Kidney (tissue), 14 donors: ENCODE measurements around the gene USP49. TPM values are rescaled to one million over a fixed set of nuclear protein-coding genes. Genes with fewer than 3 reads are reported as not detected.

Experiments
- DNase-seq, 5 donors: peaks; one replicate each; pipeline ENCODE4 v3.0.0-alpha.2; 2013 to 2020
- FAIRE-seq: peaks from 2 replicates; lab custom pipeline; 2012; peaks lifted over from hg19 to GRCh38; lab: Jason Lieb, UNC
- H3K27ac ChIP-seq, 2 donors: one replicate each; pipeline ENCODE4 v1.7.0; 2013; ENCODE audit warnings: low read depth in 2 of 2, low read length in 2 of 2, inconsistent platforms in 1 of 2
- H3K27me3 ChIP-seq: one replicate; pipeline ENCODE4 v1.7.1; 2013; ENCODE audit warnings: low read length, inconsistent platforms; ENCODE audit not compliant: control insufficient read depth, insufficient read depth
- H3K36me3 ChIP-seq, 3 donors: one replicate each; pipeline versions ENCODE4 v1.7.0 to v1.7.1; 2013; ENCODE audit warnings: low read length in 3 of 3, control low read depth in 1 of 3, inconsistent platforms in 1 of 3; ENCODE audit not compliant: insufficient read depth in 3 of 3, control insufficient read depth in 2 of 3
- H3K4me1 ChIP-seq, 3 donors: one replicate each; pipeline versions ENCODE4 v1.7.0 to v1.7.1; 2013; ENCODE audit warnings: low read length in 3 of 3, inconsistent platforms in 1 of 3, low read depth in 1 of 3; ENCODE audit not compliant: control insufficient read depth in 2 of 3, insufficient read depth in 2 of 3
- H3K4me3 ChIP-seq, 3 donors: one replicate each; pipeline versions ENCODE4 v1.7.0 to v1.8.1; 2013; ENCODE audit warnings: low read length in 3 of 3, control low read depth in 1 of 3, inconsistent platforms in 1 of 3
- H3K9ac ChIP-seq, 3 donors: one replicate each; pipeline versions ENCODE4 v1.7.0 to v1.7.1; 2013; ENCODE audit warnings: low read length in 3 of 3, control low read depth in 1 of 3, inconsistent platforms in 1 of 3
- H3K9me3 ChIP-seq, 3 donors: one replicate each; pipeline versions ENCODE4 v1.7.0 to v1.7.1; 2013; ENCODE audit warnings: low read length in 3 of 3, control low read depth in 1 of 3, inconsistent platforms in 1 of 3; ENCODE audit not compliant: control insufficient read depth in 2 of 3, insufficient read depth in 1 of 3
- intact Hi-C: fragments of 100-400 bp; cut with DNase I; formaldehyde crosslinking; loops from one replicate; pipeline ENCODE4 v1.11.1; 2022
- polyA plus RNA-seq: library from polyadenylated mRNA; stranded (reverse); fragments of 350-450 nt; fragmentation: Illumina TruSeq; extraction: RNeasy Lipid Tissue Mini Kit (QIAGEN cat#74804); gene quantifications from one replicate; pipeline ENCODE4 v1.2.3, GENCODE V29; 2014; ENCODE audit warnings: low read depth, low replicate concordance; ENCODE audit not compliant: insufficient read depth
- total RNA-seq: library from RNA; stranded (reverse); fragmentation: NEBNext Ultra II Directional; extraction: Animal tissue kit (Norgen Biotek cat#: 25700); gene quantifications from one replicate; pipeline ENCODE4 v1.2.1, GENCODE V29; 2021
- TF ChIP-seq, protein P1 (sequence below): IDR thresholded peaks from 3 replicates; pipeline ENCODE4 v1.5.1; 2012; ENCODE audit warnings: mild to moderate bottlenecking, moderate library complexity, borderline replicate concordance; ENCODE audit not compliant: insufficient read depth; ENCODE audit errors: extremely low read depth
- donor health status: control.
- donor health status: control.
- donor health status: control.
- donor health status: control.
- donor health status: control.
- donor health status: DM: yes; HTN: yes; CAD: no.
- donor health status: Normal renal cell carcinoma (clear cell type).

Gene USP49
- total and polyA plus RNA-seq, 2 donors from 2014 or later = 1.1 to 3.4 TPM

- H3K9me3 ChIP-seq = no peaks in the 10 kb centered on the region
- intact Hi-C loops = loop anchor here (10.0 kb wide), 1 partner anchor 263 kb away; no protein-coding TSS in a partner anchor
- H3K9ac ChIP-seq = peak overlapping the region in 1 of 3 donors; percentile 66
- H3K36me3 ChIP-seq = peaks cover 0 to 2% (median 0%) of the 10 kb centered on the region in 3 donors
- peak overlapping the region; percentile 56 to 70 (median 62) for H3K4me3 ChIP-seq
- TF ChIP-seq, protein P1, sequence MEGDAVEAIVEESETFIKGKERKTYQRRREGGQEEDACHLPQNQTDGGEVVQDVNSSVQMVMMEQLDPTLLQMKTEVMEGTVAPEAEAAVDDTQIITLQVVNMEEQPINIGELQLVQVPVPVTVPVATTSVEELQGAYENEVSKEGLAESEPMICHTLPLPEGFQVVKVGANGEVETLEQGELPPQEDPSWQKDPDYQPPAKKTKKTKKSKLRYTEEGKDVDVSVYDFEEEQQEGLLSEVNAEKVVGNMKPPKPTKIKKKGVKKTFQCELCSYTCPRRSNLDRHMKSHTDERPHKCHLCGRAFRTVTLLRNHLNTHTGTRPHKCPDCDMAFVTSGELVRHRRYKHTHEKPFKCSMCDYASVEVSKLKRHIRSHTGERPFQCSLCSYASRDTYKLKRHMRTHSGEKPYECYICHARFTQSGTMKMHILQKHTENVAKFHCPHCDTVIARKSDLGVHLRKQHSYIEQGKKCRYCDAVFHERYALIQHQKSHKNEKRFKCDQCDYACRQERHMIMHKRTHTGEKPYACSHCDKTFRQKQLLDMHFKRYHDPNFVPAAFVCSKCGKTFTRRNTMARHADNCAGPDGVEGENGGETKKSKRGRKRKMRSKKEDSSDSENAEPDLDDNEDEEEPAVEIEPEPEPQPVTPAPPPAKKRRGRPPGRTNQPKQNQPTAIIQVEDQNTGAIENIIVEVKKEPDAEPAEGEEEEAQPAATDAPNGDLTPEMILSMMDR = no peak
- H3K27ac ChIP-seq = peak overlapping the region; percentile 54 to 79
- no peaks in the 10 kb centered on the region for H3K27me3 ChIP-seq
- H3K4me1 ChIP-seq = peaks cover 0 to 26% (median 3%) of the 10 kb centered on the region in 3 donors
- FAIRE-seq (no peak), DNase-seq (peak in 3 of 5 donors; percentile 18 to 72 (median 53))
Measured at GRCh38 chr6:41781366-41781730, 113.8 kb downstream of the USP49 start.

- peak within 1 kb of the TSS; percentile 57 to 79 for H3K27ac ChIP-seq
- no peak for FAIRE-seq
- TF ChIP-seq, protein P1 = no peak
- intact Hi-C loops = loop anchor here (10.0 kb wide), 1 partner anchor 264 kb away; no protein-coding TSS in a partner anchor
- peak; percentile 35 to 83 (median 62) for DNase-seq
- H3K4me1 ChIP-seq = peaks cover 0 to 21% (median 3%) of the 10 kb centered on the region in 3 donors
- no peaks in the 10 kb centered on the region for H3K27me3 ChIP-seq
- H3K9me3 ChIP-seq = no peaks in the 10 kb centered on the region
- peak within 1 kb of the TSS; percentile 69 to 79 (median 77) for H3K4me3 ChIP-seq
- peak within 1 kb of the TSS; percentile 31 to 69 (median 45) for H3K9ac ChIP-seq
- peaks cover 0 to 2% (median under 1%) of the 10 kb centered on the region in 3 donors for H3K36me3 ChIP-seq
Measured at GRCh38 chr6:41780551-41781365, 114.4 kb downstream of the USP49 start, which contains the start of gene PRICKLE4. Gene PRICKLE4, plus strand, starts transcription at chr6:41780782. Its CDS starts 2,692 bp downstream, at chr6:41783474.

DNA sequence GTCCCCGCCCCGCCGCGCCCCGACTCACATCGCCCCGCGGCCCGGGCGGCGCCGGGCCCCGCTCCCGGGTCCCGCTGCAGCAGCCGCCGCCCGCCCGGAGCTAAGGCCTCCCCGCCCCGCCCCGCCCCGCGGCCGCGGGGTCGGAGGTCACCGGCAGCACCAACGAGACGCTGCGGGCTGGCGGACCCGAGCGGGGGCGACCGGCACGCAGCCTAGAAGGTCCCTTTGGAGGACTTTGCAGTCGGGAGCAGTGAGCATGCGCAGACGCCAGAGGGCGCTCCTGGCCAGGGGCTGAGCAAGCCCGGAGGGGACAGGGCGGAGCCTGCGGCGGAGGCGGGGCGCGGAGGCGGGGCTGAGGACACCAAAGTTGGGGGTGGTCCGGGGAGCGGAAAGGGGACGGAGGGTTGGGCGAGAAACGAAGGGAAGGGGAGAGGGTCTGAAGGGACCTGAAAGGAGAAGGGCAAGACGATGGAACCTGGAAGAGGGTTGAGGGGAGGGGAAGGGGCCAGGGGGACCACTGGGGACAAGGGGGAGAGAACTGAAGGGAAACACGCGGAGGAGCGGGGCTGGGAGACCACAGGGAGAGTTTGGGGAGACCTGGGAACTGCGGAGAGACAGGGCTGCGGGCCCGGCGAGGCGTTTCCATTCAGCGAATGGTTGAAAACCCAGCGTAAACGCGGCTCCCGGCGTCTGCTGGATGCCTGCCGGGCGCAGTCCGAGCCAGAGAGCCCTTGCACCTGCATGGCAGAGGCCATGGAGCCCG lies 115.2 kb downstream of the USP49 start, which contains the start of gene FRS3:
Gene FRS3, minus strand, starts transcription at position 113 of the 763 bp plus-strand sequence. CDS start 2,913 bp downstream, outside the sequence.
- Histone ChIP-seq H3K27me3 (no peaks in the 10 kb centered on the region), H3K4me3 (peak within 1 kb of the TSS; percentile 69 to 82 (median 77)), H3K27ac (peak within 1 kb of the TSS; percentile 57 to 79), H3K36me3 (peaks cover 2 to 9% (median 9%) of the 10 kb centered on the region in 3 donors), H3K9me3 (no peaks in the 10 kb centered on the region), H3K9ac (peak within 1 kb of the TSS; percentile 31 to 69 (median 45)), H3K4me1 (peaks cover 0 to 17% (median 3%) of the 10 kb centered on the region in 3 donors)
- TF ChIP-seq, protein P1 = peak; percentile 99
- intact Hi-C loops = loop anchor here (10.0 kb wide), 1 partner anchor 265 kb away; no protein-coding TSS in a partner anchor
- DNase-seq = peak; percentile 98 to 99 (median 98)
- no peak for FAIRE-seq
